GM12878 (cell line): ENCODE results near the gene DMRT2.

ENCODE experiments used
- BHLHE40 ChIP-seq, 2 experiments: fragments of 450-650 bp in 1 of 2; IDR thresholded peaks; 2 replicates each; pipeline ENCODE4 v1.6.1; 2011 to 2017; ENCODE audit warnings: low read depth in 2 of 2, borderline replicate concordance in 1 of 2, improper control_type of control experiment in 1 of 2, low read length in 1 of 2, mild to moderate bottlenecking in 1 of 2
- CREB1 ChIP-seq: IDR thresholded peaks from 2 replicates; pipeline ENCODE4 v1.6.1; 2012; ENCODE audit warnings: low read depth, mild to moderate bottlenecking, inconsistent platforms
- E2F4 ChIP-seq: IDR thresholded peaks from 2 replicates; pipeline ENCODE4 v1.6.1; 2012; ENCODE audit warnings: low read depth, low read length, improper control_type of control experiment
- IKZF1 ChIP-seq: fragments of 450-650 bp; conservative IDR thresholded peaks from 2 replicates; pipeline ENCODE4 v1.6.1; 2017; ENCODE audit warnings: antibody characterized with exemption, mild to moderate bottlenecking
- USF2 ChIP-seq: IDR thresholded peaks from 2 replicates; pipeline ENCODE4 v1.6.1; 2011; ENCODE audit warnings: low read depth, low read length, improper control_type of control experiment, borderline replicate concordance

- TF ChIP-seq E2F4 (no peak), BHLHE40 (IDR thresholded peaks at IDR 0.05; ENCODE audit: borderline replicate concordance in 1 of 2, low read depth in 2 of 2, low read length in 1 of 2) (peak in 1 of 2 experiments; percentile 22; a peak in 1 of 4 replicates), IKZF1 (no peak), USF2 (no peak), CREB1 (no peak)
Measured at GRCh38 chr9:1048231-1048619, 1.9 kb upstream of the DMRT2 start.
